ENCODE measurements around the gene ITGB1BP1. TPM values are rescaled to one million over a fixed set of nuclear protein-coding genes. Genes with fewer than 3 reads are reported as not detected.
A peak's percentile ranks its signal among the peaks of the same experiment; 100 is the strongest.

The ITGB1BP1 gene
- total and polyA plus RNA-seq, 10 of the 15 experiments (the other 5 are each of a cell fraction or from before 2014, with no cell fraction given) = 50.2 to 273 (median 97.2) TPM

- Histone ChIP-seq H3K36me3 (ENCODE audit: control insufficient read depth in 2 of 2, insufficient read depth in 2 of 2, low read length in 1 of 2) (no peaks in the 10 kb centered on the region; a peak in 1 of 4 replicates), H3K27ac (ENCODE audit: control insufficient read depth, insufficient read depth) (no peak overlapping the region), H3K27me3 (replicated peaks in 1 of 2; ENCODE audit: control insufficient read depth in 2 of 2, insufficient read depth in 2 of 2, low read length in 1 of 2) (no peaks in the 10 kb centered on the region), H2AFZ (ENCODE audit: control insufficient read depth, low read depth, low read length) (no peak overlapping the region), H3K4me2 (ENCODE audit: control insufficient read depth, insufficient read depth) (peak overlapping the region; percentile 41; the same call in 1 of the 2 replicates), H3K4me1 (ENCODE audit: control insufficient read depth, insufficient read depth, low read length) (peaks cover 11% of the 10 kb centered on the region), H3K9ac (ENCODE audit: control insufficient read depth, insufficient read depth, low read length) (no peak overlapping the region), H3K4me3 (no peak overlapping the region), H3K9me3 (replicated peaks; ENCODE audit: control insufficient read depth, insufficient read depth, low read length) (no peaks in the 10 kb centered on the region), H4K20me1 (ENCODE audit: control insufficient read depth, insufficient read depth) (no peaks in the 10 kb centered on the region), H3K79me2 (ENCODE audit: control insufficient read depth, insufficient read depth, low read length) (peaks cover 40% of the 10 kb centered on the region)
- in situ Hi-C loops (cut with MboI) = no loop called here
- no peak for ATAC-seq
- CTCF ChIA-PET = no interaction called here
- no peak for FAIRE-seq
- intact Hi-C loops (cut with micrococcal nuclease; ENCODE audit: unreplicated experiment) = no loop called here
- SMC1A ChIA-PET (ENCODE audit: uncharacterized antibody, unreplicated experiment) = no interaction called here
- BruUV-seq (replicated peaks) = no TSS peak
- WGBS (ENCODE audit: insufficient coverage, insufficient replicate concordance, low lambda C conversion rate, missing lambda C conversion rate) = 96% methylated on average over 4 of the region's 4 CpGs
- POLR2A ChIA-PET = interaction anchor here (0.8 kb wide), 1 partner anchor 124 kb away, joined by 4 read pairs; no protein-coding TSS in a partner anchor
- RAD21 ChIA-PET (ENCODE audit: unreplicated experiment) = no interaction called here
- no peak for DNase-seq (ENCODE audit: low read depth, low spot score)
- TF ChIP-seq DPF2 (IDR thresholded peaks at IDR 0.05) (no peak), FOS (IDR thresholded peaks at IDR 0.05; ENCODE audit: borderline replicate concordance, extremely low read depth, insufficient read length) (no peak), PRDM15 (CRISPR knock-in tag; IDR thresholded peaks at IDR 0.05) (no peak), TBL1XR1 (IDR thresholded peaks at IDR 0.05; ENCODE audit: low read depth, low read length) (no peak), BCL11A (IDR thresholded peaks at IDR 0.05; ENCODE audit: low read depth, low read length) (no peak), BCLAF1 (IDR thresholded peaks at IDR 0.05) (no peak), MYB (IDR thresholded peaks at IDR 0.05; ENCODE audit: borderline replicate concordance, low read depth, low read length) (no peak), LARP7 (IDR thresholded peaks at IDR 0.05) (no peak), BMI1 (IDR thresholded peaks at IDR 0.05; ENCODE audit: borderline replicate concordance) (no peak), MEF2A (IDR thresholded peaks at IDR 0.05; ENCODE audit: insufficient read depth, low read depth, low read length) (no peak), NBN (IDR thresholded peaks at IDR 0.05) (no peak), NFYA (IDR thresholded peaks at IDR 0.05; ENCODE audit: borderline replicate concordance, low read depth, low read length) (no peak)
- TF ChIP-seq, protein P1, sequence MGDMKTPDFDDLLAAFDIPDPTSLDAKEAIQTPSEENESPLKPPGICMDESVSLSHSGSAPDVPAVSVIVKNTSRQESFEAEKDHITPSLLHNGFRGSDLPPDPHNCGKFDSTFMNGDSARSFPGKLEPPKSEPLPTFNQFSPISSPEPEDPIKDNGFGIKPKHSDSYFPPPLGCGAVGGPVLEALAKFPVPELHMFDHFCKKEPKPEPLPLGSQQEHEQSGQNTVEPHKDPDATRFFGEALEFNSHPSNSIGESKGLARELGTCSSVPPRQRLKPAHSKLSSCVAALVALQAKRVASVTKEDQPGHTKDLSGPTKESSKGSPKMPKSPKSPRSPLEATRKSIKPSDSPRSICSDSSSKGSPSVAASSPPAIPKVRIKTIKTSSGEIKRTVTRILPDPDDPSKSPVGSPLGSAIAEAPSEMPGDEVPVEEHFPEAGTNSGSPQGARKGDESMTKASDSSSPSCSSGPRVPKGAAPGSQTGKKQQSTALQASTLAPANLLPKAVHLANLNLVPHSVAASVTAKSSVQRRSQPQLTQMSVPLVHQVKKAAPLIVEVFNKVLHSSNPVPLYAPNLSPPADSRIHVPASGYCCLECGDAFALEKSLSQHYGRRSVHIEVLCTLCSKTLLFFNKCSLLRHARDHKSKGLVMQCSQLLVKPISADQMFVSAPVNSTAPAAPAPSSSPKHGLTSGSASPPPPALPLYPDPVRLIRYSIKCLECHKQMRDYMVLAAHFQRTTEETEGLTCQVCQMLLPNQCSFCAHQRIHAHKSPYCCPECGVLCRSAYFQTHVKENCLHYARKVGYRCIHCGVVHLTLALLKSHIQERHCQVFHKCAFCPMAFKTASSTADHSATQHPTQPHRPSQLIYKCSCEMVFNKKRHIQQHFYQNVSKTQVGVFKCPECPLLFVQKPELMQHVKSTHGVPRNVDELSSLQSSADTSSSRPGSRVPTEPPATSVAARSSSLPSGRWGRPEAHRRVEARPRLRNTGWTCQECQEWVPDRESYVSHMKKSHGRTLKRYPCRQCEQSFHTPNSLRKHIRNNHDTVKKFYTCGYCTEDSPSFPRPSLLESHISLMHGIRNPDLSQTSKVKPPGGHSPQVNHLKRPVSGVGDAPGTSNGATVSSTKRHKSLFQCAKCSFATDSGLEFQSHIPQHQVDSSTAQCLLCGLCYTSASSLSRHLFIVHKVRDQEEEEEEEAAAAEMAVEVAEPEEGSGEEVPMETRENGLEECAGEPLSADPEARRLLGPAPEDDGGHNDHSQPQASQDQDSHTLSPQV (IDR thresholded peaks at IDR 0.05) = no peak
- TF ChIP-seq, protein P2, sequence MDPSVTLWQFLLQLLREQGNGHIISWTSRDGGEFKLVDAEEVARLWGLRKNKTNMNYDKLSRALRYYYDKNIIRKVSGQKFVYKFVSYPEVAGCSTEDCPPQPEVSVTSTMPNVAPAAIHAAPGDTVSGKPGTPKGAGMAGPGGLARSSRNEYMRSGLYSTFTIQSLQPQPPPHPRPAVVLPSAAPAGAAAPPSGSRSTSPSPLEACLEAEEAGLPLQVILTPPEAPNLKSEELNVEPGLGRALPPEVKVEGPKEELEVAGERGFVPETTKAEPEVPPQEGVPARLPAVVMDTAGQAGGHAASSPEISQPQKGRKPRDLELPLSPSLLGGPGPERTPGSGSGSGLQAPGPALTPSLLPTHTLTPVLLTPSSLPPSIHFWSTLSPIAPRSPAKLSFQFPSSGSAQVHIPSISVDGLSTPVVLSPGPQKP (IDR thresholded peaks at IDR 0.05; ENCODE audit: low read depth, low read length) = no peak
These were observed 4.6 kb downstream of the ITGB1BP1 start for GRCh38 chr2:9418746-9419145.

Measured in GM12878 (cell line).